Liver (tissue), 9 donors: ENCODE measurements around the gene RBM27. TPM values are rescaled to one million over a fixed set of nuclear protein-coding genes. Genes with fewer than 3 reads are reported as not detected.

Experiments
- DNase-seq: peaks from one replicate; pipeline ENCODE4 v3.0.0-alpha.2; 2017; ENCODE audit warnings: low spot score
- H3K27ac ChIP-seq, 2 donors: one replicate each; pipeline ENCODE4 v1.7.0; 2013; ENCODE audit warnings: inconsistent platforms in 2 of 2, low read length in 2 of 2, control low read depth in 1 of 2, low read depth in 1 of 2, mild to moderate bottlenecking in 1 of 2
- H3K27me3 ChIP-seq, 4 donors: one replicate each; pipeline versions ENCODE4 v1.6.1 to v1.7.0; 2013; ENCODE audit warnings: low read length in 3 of 4, inconsistent platforms in 1 of 4, mild to moderate bottlenecking in 1 of 4, moderate library complexity in 1 of 4; ENCODE audit not compliant: control insufficient read depth in 4 of 4, insufficient read depth in 4 of 4
- H3K36me3 ChIP-seq, 4 donors: one replicate each; pipeline versions ENCODE4 v1.6.1 to v1.7.0; 2013; ENCODE audit warnings: low read length in 3 of 4, mild to moderate bottlenecking in 3 of 4, low read depth in 1 of 4, moderate library complexity in 1 of 4; ENCODE audit not compliant: control insufficient read depth in 4 of 4, insufficient read depth in 3 of 4
- H3K4me1 ChIP-seq, 4 donors: one replicate each; pipeline versions ENCODE4 v1.6.1 to v1.7.0; 2013; ENCODE audit warnings: low read length in 3 of 4, mild to moderate bottlenecking in 3 of 4, moderate library complexity in 1 of 4; ENCODE audit not compliant: control insufficient read depth in 4 of 4, insufficient read depth in 4 of 4
- H3K4me3 ChIP-seq, 3 donors: one replicate each; pipeline versions ENCODE4 v1.6.1 to v1.7.0; 2013; ENCODE audit warnings: low read length in 3 of 3, control low read depth in 1 of 3, low read depth in 1 of 3, mild to moderate bottlenecking in 1 of 3
- H3K9ac ChIP-seq, 2 donors: one replicate each; pipeline ENCODE4 v1.7.0; 2013; ENCODE audit warnings: low read length in 2 of 2, mild to moderate bottlenecking in 2 of 2, moderate library complexity in 2 of 2, control low read depth in 1 of 2, low read depth in 1 of 2
- H3K9me3 ChIP-seq, 4 donors: one replicate each; pipeline versions ENCODE4 v1.6.1 to v1.7.0; 2013; ENCODE audit warnings: low read length in 3 of 4; ENCODE audit not compliant: control insufficient read depth in 4 of 4
- EGR1 ChIP-seq, 2 donors: IDR thresholded peaks; 2 replicates each; pipeline ENCODE4 v1.6.1; 2016 to 2018; ENCODE audit warnings: antibody characterized with exemption in 2 of 2, low read depth in 2 of 2
- FOXA1 ChIP-seq: IDR thresholded peaks from 2 replicates; pipeline ENCODE4 v1.6.1; 2016; ENCODE audit warnings: antibody characterized with exemption
- RAD21 ChIP-seq, 2 donors: IDR thresholded peaks; 2 replicates each; pipeline ENCODE4 v1.6.1; 2016; ENCODE audit warnings: antibody characterized with exemption in 2 of 2, mild to moderate bottlenecking in 2 of 2
- YY1 ChIP-seq: IDR thresholded peaks from 2 replicates; pipeline ENCODE4 v1.6.1; 2016; ENCODE audit warnings: antibody characterized with exemption, mild to moderate bottlenecking
- WGBS: extraction: QIAGEN DNeasy Blood & Tissue Kit; methylation state at CpG from one replicate; pipeline ENCODE4 v1.1.7; 2013; 5-methylcytosine and 5-hydroxymethylcytosine counted together
- polyA plus RNA-seq, 2 donors: library from polyadenylated mRNA; stranded (reverse) in 1 of 2; unstranded in 1 of 2; fragments of 200-250 nt in 1 of 2; fragments of >200 nt in 1 of 2; fragmentation: Nextera tagmentation in 1 of 2; extraction: Ambion mirVana in 1 of 2; gene quantifications; one replicate each; pipeline versions ENCODE4 v1.2.1 to v1.2.3, GENCODE V29; 2013 to 2015
- total RNA-seq, 2 donors: library from RNA; depleted of rRNA; stranded (reverse); fragments of >200 nt; gene quantifications; one replicate each; pipeline ENCODE4 v1.2.3, GENCODE V29; 2014
- TF ChIP-seq, protein P1 (sequence below): fragments of 150-350 bp; IDR thresholded peaks from 2 replicates; pipeline ENCODE4 v1.5.1; 2017; ENCODE audit warnings: improper control_type of control experiment, low read depth, low read length; ENCODE audit not compliant: missing input control
- TF ChIP-seq, protein P2 (sequence below): IDR thresholded peaks from 2 replicates; pipeline ENCODE4 v1.6.1; 2016; ENCODE audit warnings: antibody characterized with exemption
- TF ChIP-seq, protein P3 (sequence below): IDR thresholded peaks from 2 replicates; pipeline ENCODE4 v1.6.1; 2016; ENCODE audit warnings: antibody characterized with exemption
- TF ChIP-seq, protein P4 (sequence below): IDR thresholded peaks from 2 replicates; pipeline ENCODE4 v1.6.1; 2016; ENCODE audit warnings: antibody characterized with exemption, mild to moderate bottlenecking
- donor health status: healthy.
- donor health status: healthy.
- donor health status: healthy.
- donor health status: healthy.
- donor health status: healthy.

The RBM27 gene
- total and polyA plus RNA-seq, 4 donors = 2.7 to 16.7 (median 9.7) TPM

GRCh38 chr5:146206257-146206656 lies 2.9 kb downstream of the RBM27 start:
- H3K27me3 ChIP-seq = no peaks in the 10 kb centered on the region
- 50% methylated on average over 2 of the region's 2 CpGs for WGBS
- TF ChIP-seq, protein P1, sequence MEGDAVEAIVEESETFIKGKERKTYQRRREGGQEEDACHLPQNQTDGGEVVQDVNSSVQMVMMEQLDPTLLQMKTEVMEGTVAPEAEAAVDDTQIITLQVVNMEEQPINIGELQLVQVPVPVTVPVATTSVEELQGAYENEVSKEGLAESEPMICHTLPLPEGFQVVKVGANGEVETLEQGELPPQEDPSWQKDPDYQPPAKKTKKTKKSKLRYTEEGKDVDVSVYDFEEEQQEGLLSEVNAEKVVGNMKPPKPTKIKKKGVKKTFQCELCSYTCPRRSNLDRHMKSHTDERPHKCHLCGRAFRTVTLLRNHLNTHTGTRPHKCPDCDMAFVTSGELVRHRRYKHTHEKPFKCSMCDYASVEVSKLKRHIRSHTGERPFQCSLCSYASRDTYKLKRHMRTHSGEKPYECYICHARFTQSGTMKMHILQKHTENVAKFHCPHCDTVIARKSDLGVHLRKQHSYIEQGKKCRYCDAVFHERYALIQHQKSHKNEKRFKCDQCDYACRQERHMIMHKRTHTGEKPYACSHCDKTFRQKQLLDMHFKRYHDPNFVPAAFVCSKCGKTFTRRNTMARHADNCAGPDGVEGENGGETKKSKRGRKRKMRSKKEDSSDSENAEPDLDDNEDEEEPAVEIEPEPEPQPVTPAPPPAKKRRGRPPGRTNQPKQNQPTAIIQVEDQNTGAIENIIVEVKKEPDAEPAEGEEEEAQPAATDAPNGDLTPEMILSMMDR = no peak
- H3K4me1 ChIP-seq = peaks cover 5 to 33% (median 16%) of the 10 kb centered on the region in 4 donors
- H3K9me3 ChIP-seq = no peaks in the 10 kb centered on the region
- H3K36me3 ChIP-seq = no peaks in the 10 kb centered on the region
- no peak overlapping the region for H3K4me3 ChIP-seq
- H3K27ac ChIP-seq = no peak overlapping the region
- DNase-seq = no peak
- no peak overlapping the region for H3K9ac ChIP-seq

GRCh38 chr5:146208916-146209522 lies 5.6 kb downstream of the RBM27 start:
- WGBS = 92% methylated on average over 3 of the region's 3 CpGs
- no peaks in the 10 kb centered on the region for H3K9me3 ChIP-seq
- H3K4me1 ChIP-seq = peaks cover 5 to 35% (median 16%) of the 10 kb centered on the region in 4 donors
- TF ChIP-seq, protein P2, sequence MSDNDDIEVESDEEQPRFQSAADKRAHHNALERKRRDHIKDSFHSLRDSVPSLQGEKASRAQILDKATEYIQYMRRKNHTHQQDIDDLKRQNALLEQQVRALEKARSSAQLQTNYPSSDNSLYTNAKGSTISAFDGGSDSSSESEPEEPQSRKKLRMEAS = no peak
- TF ChIP-seq RAD21 (IDR thresholded peaks at IDR 0.05) (no peak), EGR1 (IDR thresholded peaks at IDR 0.05; ENCODE audit: low read depth in 2 of 2) (no peak), FOXA1 (no peak), YY1 (no peak)
- TF ChIP-seq, protein P3, sequence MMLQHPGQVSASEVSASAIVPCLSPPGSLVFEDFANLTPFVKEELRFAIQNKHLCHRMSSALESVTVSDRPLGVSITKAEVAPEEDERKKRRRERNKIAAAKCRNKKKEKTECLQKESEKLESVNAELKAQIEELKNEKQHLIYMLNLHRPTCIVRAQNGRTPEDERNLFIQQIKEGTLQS = no peak
- TF ChIP-seq, protein P4, sequence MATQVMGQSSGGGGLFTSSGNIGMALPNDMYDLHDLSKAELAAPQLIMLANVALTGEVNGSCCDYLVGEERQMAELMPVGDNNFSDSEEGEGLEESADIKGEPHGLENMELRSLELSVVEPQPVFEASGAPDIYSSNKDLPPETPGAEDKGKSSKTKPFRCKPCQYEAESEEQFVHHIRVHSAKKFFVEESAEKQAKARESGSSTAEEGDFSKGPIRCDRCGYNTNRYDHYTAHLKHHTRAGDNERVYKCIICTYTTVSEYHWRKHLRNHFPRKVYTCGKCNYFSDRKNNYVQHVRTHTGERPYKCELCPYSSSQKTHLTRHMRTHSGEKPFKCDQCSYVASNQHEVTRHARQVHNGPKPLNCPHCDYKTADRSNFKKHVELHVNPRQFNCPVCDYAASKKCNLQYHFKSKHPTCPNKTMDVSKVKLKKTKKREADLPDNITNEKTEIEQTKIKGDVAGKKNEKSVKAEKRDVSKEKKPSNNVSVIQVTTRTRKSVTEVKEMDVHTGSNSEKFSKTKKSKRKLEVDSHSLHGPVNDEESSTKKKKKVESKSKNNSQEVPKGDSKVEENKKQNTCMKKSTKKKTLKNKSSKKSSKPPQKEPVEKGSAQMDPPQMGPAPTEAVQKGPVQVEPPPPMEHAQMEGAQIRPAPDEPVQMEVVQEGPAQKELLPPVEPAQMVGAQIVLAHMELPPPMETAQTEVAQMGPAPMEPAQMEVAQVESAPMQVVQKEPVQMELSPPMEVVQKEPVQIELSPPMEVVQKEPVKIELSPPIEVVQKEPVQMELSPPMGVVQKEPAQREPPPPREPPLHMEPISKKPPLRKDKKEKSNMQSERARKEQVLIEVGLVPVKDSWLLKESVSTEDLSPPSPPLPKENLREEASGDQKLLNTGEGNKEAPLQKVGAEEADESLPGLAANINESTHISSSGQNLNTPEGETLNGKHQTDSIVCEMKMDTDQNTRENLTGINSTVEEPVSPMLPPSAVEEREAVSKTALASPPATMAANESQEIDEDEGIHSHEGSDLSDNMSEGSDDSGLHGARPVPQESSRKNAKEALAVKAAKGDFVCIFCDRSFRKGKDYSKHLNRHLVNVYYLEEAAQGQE = no peak
- TF ChIP-seq, protein P1 = peak; percentile 12
- no peak overlapping the region for H3K27ac ChIP-seq
- H3K36me3 ChIP-seq = no peaks in the 10 kb centered on the region
- DNase-seq = no peak
- no peak overlapping the region for H3K4me3 ChIP-seq
- H3K9ac ChIP-seq = no peak overlapping the region
- H3K27me3 ChIP-seq = no peaks in the 10 kb centered on the region
